Tibial nerve (tissue), 4 donors: Measurements from ENCODE around the gene ZSWIM8. TPM values are rescaled to one million over a fixed set of nuclear protein-coding genes. Genes with fewer than 3 reads are reported as not detected.

Experiments
- DNase-seq, 2 donors: peaks; one replicate each; pipeline ENCODE4 v3.0.0-alpha.2; 2019; ENCODE audit warnings: low spot score in 2 of 2
- H3K27ac ChIP-seq, 4 donors: fragments of 200-600 bp; sonication (generic) in 3 of 4; one replicate each; pipeline ENCODE4 v1.5.1; 2017 to 2019; ENCODE audit warnings: mild to moderate bottlenecking in 1 of 4
- H3K27me3 ChIP-seq, 2 donors: fragments of 200-600 bp; sonication (generic) in 1 of 2; one replicate each; pipeline versions ENCODE4 v1.5.1 to v1.6.0; 2017 to 2019
- H3K36me3 ChIP-seq, 3 donors: fragments of 200-600 bp; sonication (generic); one replicate each; pipeline ENCODE4 v1.5.1; 2018 to 2019
- H3K4me1 ChIP-seq, 4 donors: fragments of 200-600 bp; sonication (generic) in 3 of 4; one replicate each; pipeline ENCODE4 v1.5.1; 2017 to 2019
- H3K4me3 ChIP-seq, 4 donors: fragments of 200-600 bp; sonication (generic) in 3 of 4; one replicate each; pipeline ENCODE4 v1.5.1; 2017 to 2019; ENCODE audit warnings: mild to moderate bottlenecking in 1 of 4, moderate library complexity in 1 of 4
- H3K9me3 ChIP-seq, 4 donors: fragments of 200-600 bp; sonication (generic) in 3 of 4; one replicate each; pipeline ENCODE4 v1.5.1; 2017 to 2019
- EP300 ChIP-seq, 2 donors: sonication (generic); formaldehyde crosslinking; IDR thresholded peaks; one replicate each; pipeline ENCODE4 v1.6.1; 2017; ENCODE audit warnings: antibody characterized with exemption in 2 of 2, mild to moderate bottlenecking in 1 of 2
- POLR2A ChIP-seq, 2 donors: fragments of 450-650 bp; IDR thresholded peaks; one replicate each; pipeline ENCODE4 v1.6.1; 2017; ENCODE audit warnings: antibody characterized with exemption in 2 of 2, mild to moderate bottlenecking in 2 of 2, moderate library complexity in 2 of 2
- WGBS, 2 donors: methylation state at CpG; one replicate each; pipeline ENCODE4 v1.1.5; 2018; 5-methylcytosine and 5-hydroxymethylcytosine counted together
- total RNA-seq, 4 donors: library from RNA; depleted of rRNA; stranded (reverse); fragments of >200 nt; gene quantifications; one replicate each; pipeline ENCODE4 v1.1.0, GENCODE V29; 2016
- TF ChIP-seq, protein P1 (sequence below), 5 experiments: fragments of 200-600 bp in 3 of 5; fragments of 450-650 bp in 2 of 5; sonication (generic) in 3 of 5; IDR thresholded peaks; one replicate each; pipeline ENCODE4 v1.5.1; 2016 to 2019; ENCODE audit warnings: antibody characterized with exemption in 5 of 5, mild to moderate bottlenecking in 3 of 5, moderate library complexity in 2 of 5

The ZSWIM8 gene
- total RNA-seq, 4 donors from 2014 or later = 104 to 138 (median 121) TPM

DNA sequence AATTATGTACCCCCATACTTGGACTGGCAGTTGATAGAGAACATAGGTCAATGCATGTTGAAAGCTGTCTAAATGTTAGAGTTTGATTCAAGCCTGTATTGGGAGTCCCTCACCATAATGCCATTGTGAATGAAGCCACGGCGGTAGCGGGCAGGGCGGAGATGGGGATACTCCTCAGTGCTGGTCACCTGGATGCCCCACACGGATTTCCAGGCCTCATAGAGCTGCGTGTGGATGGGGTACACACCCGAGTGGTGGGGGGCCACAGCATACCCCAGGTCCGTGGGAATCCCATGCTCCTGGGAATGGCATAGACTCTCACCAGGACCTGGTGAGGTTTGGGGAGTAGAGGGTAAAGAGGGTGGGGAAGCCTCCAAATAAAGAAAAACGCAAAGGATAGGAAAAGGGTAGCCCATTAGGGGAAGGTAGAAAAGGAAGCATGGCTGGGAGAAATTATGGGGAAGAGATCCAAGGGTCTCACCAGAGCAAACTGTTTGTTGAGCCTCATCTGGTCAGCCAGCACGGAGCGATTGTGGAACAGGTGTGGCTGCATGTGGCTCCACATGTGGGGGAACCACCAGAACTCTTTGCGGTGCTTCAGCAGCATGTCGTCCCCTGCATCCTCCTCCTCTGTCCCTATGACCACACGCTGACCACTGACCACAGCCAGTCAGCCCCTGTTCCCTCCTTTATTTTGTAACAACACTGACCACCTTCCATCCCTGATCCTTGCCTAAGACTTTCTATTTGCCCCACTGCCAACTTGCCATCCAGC lies 21.0 kb downstream of the ZSWIM8 start:
- H3K4me3 ChIP-seq = no peak overlapping the region
- 86 to 89% methylated on average over 14 of the region's 14 CpGs for WGBS, 2 donors
- no peak overlapping the region for H3K27ac ChIP-seq
- TF ChIP-seq, protein P1, sequence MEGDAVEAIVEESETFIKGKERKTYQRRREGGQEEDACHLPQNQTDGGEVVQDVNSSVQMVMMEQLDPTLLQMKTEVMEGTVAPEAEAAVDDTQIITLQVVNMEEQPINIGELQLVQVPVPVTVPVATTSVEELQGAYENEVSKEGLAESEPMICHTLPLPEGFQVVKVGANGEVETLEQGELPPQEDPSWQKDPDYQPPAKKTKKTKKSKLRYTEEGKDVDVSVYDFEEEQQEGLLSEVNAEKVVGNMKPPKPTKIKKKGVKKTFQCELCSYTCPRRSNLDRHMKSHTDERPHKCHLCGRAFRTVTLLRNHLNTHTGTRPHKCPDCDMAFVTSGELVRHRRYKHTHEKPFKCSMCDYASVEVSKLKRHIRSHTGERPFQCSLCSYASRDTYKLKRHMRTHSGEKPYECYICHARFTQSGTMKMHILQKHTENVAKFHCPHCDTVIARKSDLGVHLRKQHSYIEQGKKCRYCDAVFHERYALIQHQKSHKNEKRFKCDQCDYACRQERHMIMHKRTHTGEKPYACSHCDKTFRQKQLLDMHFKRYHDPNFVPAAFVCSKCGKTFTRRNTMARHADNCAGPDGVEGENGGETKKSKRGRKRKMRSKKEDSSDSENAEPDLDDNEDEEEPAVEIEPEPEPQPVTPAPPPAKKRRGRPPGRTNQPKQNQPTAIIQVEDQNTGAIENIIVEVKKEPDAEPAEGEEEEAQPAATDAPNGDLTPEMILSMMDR (IDR thresholded peaks at IDR 0.05) = no peak
- TF ChIP-seq POLR2A (IDR thresholded peaks at IDR 0.05) (no peak), EP300 (IDR thresholded peaks at IDR 0.05) (no peak)
- peaks cover 3 to 76% (median 33%) of the 10 kb centered on the region in 3 donors for H3K36me3 ChIP-seq
- peaks cover 0 to 31% (median 10%) of the 10 kb centered on the region in 4 donors for H3K4me1 ChIP-seq
- no peaks in the 10 kb centered on the region for H3K27me3 ChIP-seq
- H3K9me3 ChIP-seq = no peaks in the 10 kb centered on the region
- no peak for DNase-seq

DNA sequence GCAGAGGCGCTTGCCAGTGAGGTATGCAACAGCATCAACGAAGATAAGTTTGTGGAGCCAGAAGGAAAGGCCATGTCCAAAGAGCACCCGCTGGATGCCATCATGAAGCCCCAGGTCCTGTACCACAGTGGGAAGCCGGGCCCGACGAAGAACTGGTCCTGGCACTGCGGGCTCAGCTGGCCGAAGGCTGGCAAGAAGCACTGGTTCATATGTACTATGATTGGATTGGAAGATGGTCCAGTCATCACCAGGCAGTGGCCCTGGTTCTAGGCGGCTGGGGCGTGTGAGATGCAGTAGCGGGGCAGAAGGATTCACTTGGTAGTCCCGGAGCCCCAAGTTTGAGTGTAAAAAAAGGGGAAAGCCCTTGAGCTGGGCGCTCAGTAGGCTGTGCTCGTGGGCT lies 22.1 kb downstream of the ZSWIM8 start:
- Histone ChIP-seq H3K4me3 (no peak overlapping the region), H3K4me1 (peaks cover 0 to 34% (median 12%) of the 10 kb centered on the region in 4 donors), H3K27ac (no peak overlapping the region), H3K9me3 (no peaks in the 10 kb centered on the region), H3K36me3 (peaks cover 3 to 65% (median 28%) of the 10 kb centered on the region in 3 donors), H3K27me3 (no peaks in the 10 kb centered on the region)
- DNase-seq = no peak
- no peak for TF ChIP-seq POLR2A (IDR thresholded peaks at IDR 0.05)
- TF ChIP-seq, protein P1 (IDR thresholded peaks at IDR 0.05) = no peak
- no peak for TF ChIP-seq EP300 (IDR thresholded peaks at IDR 0.05)
- 95 to 97% methylated on average over 14 of the region's 14 CpGs for WGBS, 2 donors

DNA sequence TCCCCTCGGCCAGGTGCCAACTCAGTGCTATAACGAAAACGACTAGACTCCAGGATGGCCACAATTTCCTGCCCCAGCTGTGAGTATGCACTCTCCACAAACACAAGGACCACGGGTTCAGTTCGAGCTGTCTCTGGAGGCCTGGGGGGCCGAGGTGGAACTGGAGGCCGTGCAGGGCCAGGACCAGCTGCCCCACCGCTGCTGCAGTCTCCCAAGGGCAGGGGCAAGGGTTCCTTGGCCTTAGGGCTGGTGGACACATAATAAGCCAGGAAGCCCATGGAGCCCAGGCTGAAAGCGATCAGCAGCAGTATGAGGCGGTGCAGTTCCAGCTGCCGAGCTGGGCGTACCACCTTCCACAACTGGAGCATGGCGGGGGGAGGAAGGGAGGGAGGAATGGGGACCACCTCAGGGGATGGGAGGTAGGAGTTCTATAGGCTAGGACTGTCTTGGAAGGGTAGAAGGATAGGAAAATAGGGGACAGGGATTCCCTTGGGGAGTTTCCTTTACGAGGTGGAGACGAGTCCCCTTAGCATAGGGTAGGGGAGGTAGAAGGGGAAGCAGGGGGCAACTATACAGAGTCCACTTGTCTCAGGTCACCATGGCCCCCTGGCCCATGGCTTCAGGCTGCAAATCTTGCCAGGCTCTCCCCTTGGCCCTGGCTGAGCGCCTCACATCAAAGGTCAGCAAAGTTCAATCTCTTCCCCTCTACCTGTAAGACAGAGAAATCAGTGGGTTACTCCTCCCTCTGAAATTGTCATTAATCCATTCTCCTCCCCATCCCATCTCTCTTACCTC lies 22.8 kb downstream of the ZSWIM8 start:
- Histone ChIP-seq H3K4me3 (no peak overlapping the region), H3K4me1 (peaks cover 0 to 34% (median 14%) of the 10 kb centered on the region in 4 donors), H3K9me3 (no peaks in the 10 kb centered on the region), H3K27ac (no peak overlapping the region), H3K36me3 (peaks cover 3 to 62% (median 21%) of the 10 kb centered on the region in 3 donors), H3K27me3 (no peaks in the 10 kb centered on the region)
- TF ChIP-seq, protein P1 (IDR thresholded peaks at IDR 0.05) = no peak
- TF ChIP-seq EP300 (IDR thresholded peaks at IDR 0.05) (no peak), POLR2A (IDR thresholded peaks at IDR 0.05) (no peak)
- no peak for DNase-seq
- WGBS, 2 donors = 91 to 95% methylated on average over 11 to 16 of the region's 16 CpGs

DNA sequence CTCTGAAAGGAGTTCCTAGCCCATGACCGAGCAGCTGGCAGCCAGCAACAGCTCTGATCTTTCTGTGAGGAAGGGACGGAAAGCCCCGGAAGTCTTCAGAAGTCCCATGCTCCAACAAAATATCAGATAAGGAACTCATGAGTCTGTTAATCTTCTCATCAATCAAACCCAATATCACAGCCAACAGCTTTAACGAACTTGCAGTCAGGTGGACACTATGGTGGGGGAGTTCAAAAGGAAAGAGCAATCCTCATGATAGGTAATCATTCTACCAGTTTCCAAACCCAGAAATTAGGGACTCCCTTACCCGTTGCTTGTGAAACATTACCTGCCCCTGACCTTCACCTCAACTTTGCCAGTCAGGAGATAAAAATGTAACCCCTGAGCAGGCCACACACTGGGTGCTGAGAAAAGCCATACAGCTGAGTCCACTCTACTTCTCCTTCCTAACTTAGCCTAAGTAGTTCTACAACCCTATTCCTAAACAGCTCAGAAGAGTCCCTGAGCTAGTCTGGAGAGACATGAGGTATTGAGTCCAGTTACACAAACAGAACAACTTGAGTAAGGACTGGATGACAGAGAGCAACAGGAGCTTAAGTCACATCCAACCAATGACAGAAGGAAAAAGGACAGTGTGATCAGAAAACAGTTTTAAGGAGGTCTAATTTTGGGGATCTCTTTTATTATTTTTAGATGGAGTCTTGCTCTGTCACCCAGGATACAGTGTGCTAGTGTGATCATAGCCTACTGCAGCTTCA lies 23.8 kb downstream of the ZSWIM8 start:
- WGBS, 2 donors = 61 to 67% methylated on average over 5 of the region's 5 CpGs
- Histone ChIP-seq H3K4me1 (peaks cover 0 to 34% (median 14%) of the 10 kb centered on the region in 4 donors), H3K36me3 (peaks cover 3 to 62% (median 20%) of the 10 kb centered on the region in 3 donors), H3K4me3 (no peak overlapping the region), H3K9me3 (no peaks in the 10 kb centered on the region), H3K27me3 (no peaks in the 10 kb centered on the region), H3K27ac (no peak overlapping the region)
- DNase-seq = no peak
- TF ChIP-seq EP300 (IDR thresholded peaks at IDR 0.05) (no peak), POLR2A (IDR thresholded peaks at IDR 0.05) (no peak)
- TF ChIP-seq, protein P1 (IDR thresholded peaks at IDR 0.05) = no peak
